Adrenal gland (tissue), 12 donors: ENCODE data around the gene KRT16. TPM values are rescaled to one million over a fixed set of nuclear protein-coding genes. Genes with fewer than 3 reads are reported as not detected.

ENCODE experiments used
- DNase-seq, 7 donors: peaks; one replicate each; pipeline ENCODE4 v3.0.0-alpha.2; 2019 to 2020
- H3K27ac ChIP-seq, 5 donors: fragments of 200-600 bp; sonication (generic) in 4 of 5; 1 replicate in 3 of 5; 2 replicates in 2 of 5; pipeline versions ENCODE4 v1.5.1 to v1.8.0; 2016 to 2020; ENCODE audit warnings: mild to moderate bottlenecking in 1 of 5
- H3K27me3 ChIP-seq: fragments of 200-600 bp; 2 replicates; pipeline ENCODE4 v1.8.0; 2021
- H3K36me3 ChIP-seq, 2 donors: fragments of 200-600 bp; replicated peaks in 1 of 2; 1 replicate in 1 of 2; 2 replicates in 1 of 2; pipeline versions ENCODE4 v1.5.1 to v1.8.0; 2018 to 2022
- H3K4me1 ChIP-seq, 2 donors: fragments of 200-600 bp; replicated peaks in 1 of 2; 1 replicate in 1 of 2; 2 replicates in 1 of 2; pipeline versions ENCODE4 v1.5.1 to v1.8.0; 2018 to 2021
- H3K4me3 ChIP-seq, 4 donors: fragments of 200-600 bp; sonication (generic) in 3 of 4; one replicate each; pipeline ENCODE4 v1.5.1; 2016 to 2018
- H3K9me3 ChIP-seq, 3 donors: fragments of 200-600 bp; sonication (generic) in 1 of 3; replicated peaks in 1 of 3; 1 replicate in 2 of 3; 2 replicates in 1 of 3; pipeline versions ENCODE4 v1.5.1 to v1.8.0; 2016 to 2021
- CTCF ChIP-seq, 6 experiments: fragments of 450-650 bp in 4 of 6; fragments of 200-600 bp in 2 of 6; sonication (generic) in 1 of 6; IDR thresholded peaks; 1 replicate in 5 of 6; 2 replicates in 1 of 6; pipeline versions ENCODE4 v1.5.1 to v1.8.0; 2016 to 2021; ENCODE audit warnings: antibody characterized with exemption in 6 of 6, mild to moderate bottlenecking in 2 of 6, moderate library complexity in 1 of 6
- POLR2A ChIP-seq, 2 donors: fragments of 450-650 bp; IDR thresholded peaks; one replicate each; pipeline ENCODE4 v1.6.1; 2017; ENCODE audit warnings: antibody characterized with exemption in 2 of 2, mild to moderate bottlenecking in 2 of 2, moderate library complexity in 1 of 2
- WGBS, 4 donors: extraction: QIAGEN DNeasy Blood & Tissue Kit in 2 of 4; methylation state at CpG; one replicate each; pipeline versions ENCODE4 v1.1.5 to v1.1.7; 2013 to 2017; 5-methylcytosine and 5-hydroxymethylcytosine counted together
- intact Hi-C, 2 donors: fragments of 100-400 bp; cut with DNase I; formaldehyde crosslinking; loops; one replicate each; pipeline versions ENCODE4 v1.14.1 to v1.15.0; 2022 to 2023
- polyA plus RNA-seq, 3 donors: library from polyadenylated mRNA; stranded (reverse); fragments of 200-250 nt in 2 of 3; fragments of 350-450 nt in 1 of 3; fragmentation: Illumina TruSeq in 1 of 3; extraction: RNeasy Lipid Tissue Mini Kit (QIAGEN cat#74804) in 1 of 3; gene quantifications; one replicate each; pipeline ENCODE4 v1.2.3, GENCODE V29; 2013 to 2014
- total RNA-seq, 9 donors: library from RNA; depleted of rRNA in 4 of 9; stranded (reverse); fragments of >200 nt in 4 of 9; fragments of 120-200 nt in 1 of 9; fragmentation: NEBNext Ultra II Directional in 1 of 9; extraction: Animal tissue kit (Norgen Biotek cat#: 25700) in 1 of 9; gene quantifications; one replicate each; pipeline versions ENCODE4 v1.1.0 to v1.2.4, GENCODE V29; 2013 to 2023
- donor health status: healthy with polysubstance abuse.
- donor health status: Bipolar disorder and iron deficiency.
- donor health status: DM: yes; HTN: yes; CAD: no.
- donor health status: DM: no; HTN: no; CAD: no.
- donor health status: DM: no; HTN: no; CAD: no.
- donor health status: DM: yes; HTN: yes; CAD: no.

Gene KRT16
- total and polyA plus RNA-seq, 12 donors: 0.18 to 4.5 (median 0.69) TPM; not detected in 3

DNA sequence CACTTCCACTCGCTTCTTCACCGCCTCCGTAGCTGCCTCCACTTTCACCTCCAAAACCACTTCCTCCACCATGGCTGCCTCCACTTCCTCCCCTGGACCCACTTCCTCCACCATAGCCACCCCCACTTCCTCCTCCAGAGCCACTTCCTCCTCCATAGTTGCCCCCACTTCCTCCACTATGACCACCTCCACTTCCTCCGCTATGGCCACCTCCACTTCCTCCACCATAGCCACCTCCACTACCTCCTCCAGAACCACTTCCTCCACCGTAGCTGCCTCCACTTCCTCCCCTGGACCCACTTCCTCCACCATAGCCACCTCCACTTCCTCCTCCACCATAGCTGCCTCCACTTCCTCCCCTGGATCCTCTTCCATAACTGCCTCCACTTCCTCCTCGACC is 45.2 kb downstream of the KRT16 start:
- H3K4me1 ChIP-seq: no peaks in the 10 kb centered on the region
- TF ChIP-seq POLR2A (IDR thresholded peaks at IDR 0.05): no peak
- no peak for TF ChIP-seq CTCF (IDR thresholded peaks at IDR 0.05)
- intact Hi-C loops: no loop called here
- no peak for DNase-seq
- H3K27me3 ChIP-seq: no peaks in the 10 kb centered on the region
- no peak overlapping the region for H3K27ac ChIP-seq
- H3K36me3 ChIP-seq: no peaks in the 10 kb centered on the region
- H3K4me3 ChIP-seq: no peak overlapping the region
- H3K9me3 ChIP-seq: no peaks in the 10 kb centered on the region
- WGBS, 4 donors: 77 to 82% (median 80%) methylated on average over 6 of the region's 6 CpGs

DNA sequence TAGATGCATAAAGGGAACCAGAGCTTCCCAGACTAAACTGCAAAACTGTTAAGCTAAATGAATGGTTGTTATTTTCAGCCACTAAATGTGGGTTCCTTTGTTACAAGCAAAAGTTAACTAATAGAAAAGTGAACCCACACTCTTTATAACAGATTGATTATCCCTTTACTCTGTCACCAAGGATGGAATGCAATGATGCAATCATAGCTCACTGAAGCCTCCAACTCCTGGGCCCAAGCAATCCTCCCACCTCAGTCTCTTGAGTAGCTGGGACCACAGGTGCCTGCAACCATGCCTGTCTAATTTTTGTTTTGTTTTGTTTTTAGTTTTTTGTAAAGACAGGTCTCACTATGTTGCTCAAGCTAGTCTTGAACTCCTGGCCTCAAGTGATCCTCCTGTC is 47.2 kb downstream of the KRT16 start:
- Histone ChIP-seq H3K4me1 (no peaks in the 10 kb centered on the region), H3K27ac (no peak overlapping the region), H3K4me3 (no peak overlapping the region), H3K36me3 (no peaks in the 10 kb centered on the region), H3K27me3 (no peaks in the 10 kb centered on the region), H3K9me3 (no peaks in the 10 kb centered on the region)
- no peak for TF ChIP-seq POLR2A (IDR thresholded peaks at IDR 0.05)
- TF ChIP-seq CTCF (IDR thresholded peaks at IDR 0.05): no peak
- DNase-seq: no peak
- intact Hi-C loops: no loop called here

- Histone ChIP-seq H3K4me3 (no peak overlapping the region), H3K27ac (no peak overlapping the region), H3K36me3 (no peaks in the 10 kb centered on the region), H3K9me3 (no peaks in the 10 kb centered on the region), H3K27me3 (peaks cover 8% of the 10 kb centered on the region), H3K4me1 (no peaks in the 10 kb centered on the region)
- TF ChIP-seq CTCF (IDR thresholded peaks at IDR 0.05): no peak
- TF ChIP-seq POLR2A (IDR thresholded peaks at IDR 0.05): no peak
- DNase-seq: no peak
- intact Hi-C loops: no loop called here
- WGBS, 4 donors: 39 to 48% (median 41%) methylated on average over 3 of the region's 3 CpGs
These were observed 48.9 kb downstream of the KRT16 start for GRCh38 chr17:41563607-41564170.

DNA sequence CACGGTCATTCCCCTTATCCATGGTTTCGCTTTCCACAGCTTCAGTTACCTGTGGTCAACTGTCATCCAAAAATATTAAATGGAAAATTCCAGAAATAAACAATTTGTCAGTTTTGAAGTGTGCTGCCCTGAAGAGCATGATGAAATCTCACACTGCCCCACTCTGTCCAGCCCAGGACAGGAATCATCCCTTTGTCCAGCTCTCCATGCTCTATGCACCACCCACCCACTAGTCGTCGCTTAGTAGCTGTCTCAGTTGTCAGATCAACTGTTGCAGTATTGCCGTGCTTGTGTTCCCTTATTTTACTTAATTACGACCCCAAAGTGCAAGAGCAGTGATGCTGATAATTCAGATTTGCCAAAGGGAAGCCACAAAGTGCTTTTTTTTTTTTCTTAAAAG is 51.0 kb downstream of the KRT16 start:
- no peak for DNase-seq
- WGBS, 4 donors: 70 to 80% (median 75%) methylated on average over 6 of the region's 6 CpGs

More for the DNA sequence above, 51.0 kb downstream of the KRT16 start:
- Histone ChIP-seq H3K36me3 (no peaks in the 10 kb centered on the region), H3K9me3 (no peaks in the 10 kb centered on the region), H3K4me3 (no peak overlapping the region), H3K27me3 (peaks cover 8% of the 10 kb centered on the region), H3K4me1 (no peaks in the 10 kb centered on the region), H3K27ac (no peak overlapping the region)
- TF ChIP-seq POLR2A (IDR thresholded peaks at IDR 0.05): no peak
- no peak for TF ChIP-seq CTCF (IDR thresholded peaks at IDR 0.05)
- intact Hi-C loops: no loop called here

Other genes with a start within 250 kb of the KRT16 start
- not detected for gene KRT33B, start 243.0 kb downstream of the KRT16 start, total RNA-seq
- not detected for gene KRT33B, start 243.0 kb downstream of the KRT16 start, polyA plus RNA-seq
- not detected for gene KRT34, start 230.5 kb downstream of the KRT16 start, total RNA-seq
- not detected for gene KRT34, start 230.5 kb downstream of the KRT16 start, polyA plus RNA-seq
- not detected for gene KRT31, start 215.2 kb downstream of the KRT16 start, total RNA-seq
- gene KRT31, start 215.2 kb downstream of the KRT16 start, polyA plus RNA-seq: not detected
- gene KRT37, start 188.2 kb downstream of the KRT16 start, total RNA-seq: not detected
- gene KRT37, start 188.2 kb downstream of the KRT16 start, polyA plus RNA-seq: not detected
- not detected for gene KRT38, start 171.8 kb downstream of the KRT16 start, total RNA-seq
- gene KRT38, start 171.8 kb downstream of the KRT16 start, polyA plus RNA-seq: not detected
- gene KRT32, start 145.4 kb downstream of the KRT16 start, total RNA-seq: not detected
- not detected for gene KRT32, start 145.4 kb downstream of the KRT16 start, polyA plus RNA-seq
- gene KRT35, start 131.6 kb downstream of the KRT16 start, total RNA-seq: not detected
- gene KRT35, start 131.6 kb downstream of the KRT16 start, polyA plus RNA-seq: not detected
- gene KRT36, start 122.9 kb downstream of the KRT16 start, total RNA-seq: under 1 TPM in 1 of 9 donors, not detected in 8; 0.28 TPM
- gene KRT36, start 122.9 kb downstream of the KRT16 start, polyA plus RNA-seq: not detected
- gene KRT13, start 107.2 kb downstream of the KRT16 start, total RNA-seq: 1 to 10 TPM in 1 of 9 donors, under 1 TPM in 2, not detected in 6; 0.54 to 3.5 (median 0.83) TPM
- 10 to 100 TPM in 2 of 3 donors, not detected in 1; 18.6 to 20.0 TPM for gene KRT13, start 107.2 kb downstream of the KRT16 start, polyA plus RNA-seq
- gene KRT15, start 93.9 kb downstream of the KRT16 start, total RNA-seq: under 1 TPM in 2 of 9 donors, not detected in 7; 0.18 to 0.25 TPM
- under 1 TPM in 2 of 3 donors, not detected in 1; 0.64 to 0.88 TPM for gene KRT15, start 93.9 kb downstream of the KRT16 start, polyA plus RNA-seq
- 10 to 100 TPM in 3 of 9 donors, 1 to 10 TPM in 6; 1.1 to 30.1 (median 4.6) TPM for gene KRT19, start 84.5 kb downstream of the KRT16 start, total RNA-seq
- gene KRT19, start 84.5 kb downstream of the KRT16 start, polyA plus RNA-seq: 10 to 100 TPM in 2 of 3 donors, 1 to 10 TPM in 1; 3.2 to 49.1 (median 26.1) TPM
- under 1 TPM in 2 of 9 donors, not detected in 7; 0.14 to 0.32 TPM for gene KRT9, start 40.7 kb downstream of the KRT16 start, total RNA-seq
- 1 to 10 TPM in 1 of 3 donors, under 1 TPM in 1, not detected in 1; 0.61 to 2.1 TPM for gene KRT9, start 40.7 kb downstream of the KRT16 start, polyA plus RNA-seq
- gene KRT14, start 25.9 kb downstream of the KRT16 start, total RNA-seq: under 1 TPM in 1 of 9 donors, not detected in 8; 0.35 TPM
- gene KRT14, start 25.9 kb downstream of the KRT16 start, polyA plus RNA-seq: 1 to 10 TPM in 1 of 3 donors, not detected in 2; 1.2 TPM
- under 1 TPM in 3 of 9 donors, not detected in 6; 0.39 to 0.55 (median 0.55) TPM for gene KRT17, start 11.8 kb upstream of the KRT16 start, total RNA-seq
- gene KRT17, start 11.8 kb upstream of the KRT16 start, polyA plus RNA-seq: 1 to 10 TPM in 1 of 3 donors, under 1 TPM in 1, not detected in 1; 0.97 to 1.3 TPM
- gene EIF1, start 76.1 kb upstream of the KRT16 start, total RNA-seq: 1,000 to 10,000 TPM in 1 of 9 donors, 100 to 1,000 TPM in 8; 105 to 1,189 (median 176) TPM
- gene EIF1, start 76.1 kb upstream of the KRT16 start, polyA plus RNA-seq: 1,000 to 10,000 TPM in 1 of 3 donors, 100 to 1,000 TPM in 2; 269 to 1,002 (median 614) TPM
- gene GAST, start 99.6 kb upstream of the KRT16 start, total RNA-seq: not detected
- gene GAST, start 99.6 kb upstream of the KRT16 start, polyA plus RNA-seq: not detected
- 1 to 10 TPM in 3 of 9 donors, under 1 TPM in 5, not detected in 1; 0.17 to 2.8 (median 0.58) TPM for gene HAP1, start 121.9 kb upstream of the KRT16 start, total RNA-seq
- gene HAP1, start 121.9 kb upstream of the KRT16 start, polyA plus RNA-seq: 1 to 10 TPM in 1 of 3 donors, under 1 TPM in 2; 0.26 to 2.8 (median 0.91) TPM
- gene JUP, start 173.9 kb upstream of the KRT16 start, total RNA-seq: 10 to 100 TPM in 8 of 9 donors, 1 to 10 TPM in 1; 9.6 to 81.3 (median 35.5) TPM
- gene JUP, start 173.9 kb upstream of the KRT16 start, polyA plus RNA-seq: 10 to 100 TPM in 2 of 3 donors, 1 to 10 TPM in 1; 4.9 to 27.8 (median 21.1) TPM
- 10 to 100 TPM; 22.7 to 67.2 (median 30.8) TPM for gene P3H4, start 199.2 kb upstream of the KRT16 start, total RNA-seq
- gene P3H4, start 199.2 kb upstream of the KRT16 start, polyA plus RNA-seq: 10 to 100 TPM; 12.8 to 19.1 (median 14.1) TPM
- 100 to 1,000 TPM in 3 of 9 donors, 10 to 100 TPM in 6; 62.3 to 131 (median 86.3) TPM for gene FKBP10, start 200.2 kb upstream of the KRT16 start, total RNA-seq
- gene FKBP10, start 200.2 kb upstream of the KRT16 start, polyA plus RNA-seq: 100 to 1,000 TPM in 2 of 3 donors, 10 to 100 TPM in 1; 28.4 to 244 (median 157) TPM
- 10 to 100 TPM; 36.2 to 62.9 (median 49.4) TPM for gene NT5C3B, start 223.5 kb upstream of the KRT16 start, total RNA-seq
- gene NT5C3B, start 223.5 kb upstream of the KRT16 start, polyA plus RNA-seq: 100 to 1,000 TPM in 1 of 3 donors, 10 to 100 TPM in 2; 51.4 to 121 (median 98.8) TPM
- under 1 TPM in 1 of 9 donors, not detected in 8; 0.29 TPM for gene KLHL10, start 225.1 kb upstream of the KRT16 start, total RNA-seq
- gene KLHL10, start 225.1 kb upstream of the KRT16 start, polyA plus RNA-seq: under 1 TPM in 2 of 3 donors, not detected in 1; 0.10 to 0.24 TPM